Measurements from ENCODE around the gene HIVEP3.

Gene HIVEP3

DNA sequence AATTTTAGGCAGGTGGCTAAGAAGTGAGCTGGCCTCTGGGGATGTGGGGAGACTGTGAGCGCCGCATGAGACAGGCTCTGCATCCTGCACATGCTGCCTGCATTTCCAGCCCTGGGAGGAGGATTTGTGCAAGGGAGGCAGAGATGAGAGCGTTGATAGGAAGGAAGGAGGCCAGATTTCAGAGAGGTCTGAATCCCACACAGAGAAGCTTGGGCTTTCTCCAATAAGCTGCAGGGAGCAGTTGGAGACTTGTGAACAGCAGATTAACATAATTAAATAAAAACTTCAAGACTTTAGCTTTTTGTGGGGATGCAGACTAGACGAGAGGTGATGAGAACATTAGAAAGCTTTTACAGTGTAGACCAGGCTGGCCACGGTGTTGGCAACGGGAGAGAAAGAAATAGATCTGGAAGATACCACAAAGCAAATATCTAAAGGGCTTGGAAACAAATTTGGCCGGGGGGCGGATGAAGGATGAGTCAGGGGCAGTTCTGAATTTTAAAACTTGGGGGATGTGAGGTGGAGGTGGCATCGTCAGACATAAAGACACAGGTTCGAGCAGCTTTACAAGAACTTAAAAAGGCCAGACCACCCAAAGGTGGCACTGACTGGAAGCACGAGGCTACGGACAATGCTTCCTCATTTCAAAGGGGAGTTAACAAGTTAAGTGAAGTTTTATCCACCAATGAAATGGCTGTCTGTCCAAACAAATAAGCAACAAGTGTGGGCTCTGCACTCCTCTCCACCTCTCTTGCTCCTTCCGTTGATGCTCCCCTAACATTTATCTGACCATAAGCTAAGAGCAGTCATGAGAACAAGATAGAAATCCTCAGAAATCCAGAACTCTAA is 57.0 kb downstream of the HIVEP3 start:
- TF ChIP-seq, protein P1, sequence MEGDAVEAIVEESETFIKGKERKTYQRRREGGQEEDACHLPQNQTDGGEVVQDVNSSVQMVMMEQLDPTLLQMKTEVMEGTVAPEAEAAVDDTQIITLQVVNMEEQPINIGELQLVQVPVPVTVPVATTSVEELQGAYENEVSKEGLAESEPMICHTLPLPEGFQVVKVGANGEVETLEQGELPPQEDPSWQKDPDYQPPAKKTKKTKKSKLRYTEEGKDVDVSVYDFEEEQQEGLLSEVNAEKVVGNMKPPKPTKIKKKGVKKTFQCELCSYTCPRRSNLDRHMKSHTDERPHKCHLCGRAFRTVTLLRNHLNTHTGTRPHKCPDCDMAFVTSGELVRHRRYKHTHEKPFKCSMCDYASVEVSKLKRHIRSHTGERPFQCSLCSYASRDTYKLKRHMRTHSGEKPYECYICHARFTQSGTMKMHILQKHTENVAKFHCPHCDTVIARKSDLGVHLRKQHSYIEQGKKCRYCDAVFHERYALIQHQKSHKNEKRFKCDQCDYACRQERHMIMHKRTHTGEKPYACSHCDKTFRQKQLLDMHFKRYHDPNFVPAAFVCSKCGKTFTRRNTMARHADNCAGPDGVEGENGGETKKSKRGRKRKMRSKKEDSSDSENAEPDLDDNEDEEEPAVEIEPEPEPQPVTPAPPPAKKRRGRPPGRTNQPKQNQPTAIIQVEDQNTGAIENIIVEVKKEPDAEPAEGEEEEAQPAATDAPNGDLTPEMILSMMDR (IDR thresholded peaks at IDR 0.05; ENCODE audit: low read depth, low read length, missing control alignments) = no peak
- no peak for DNase-seq (ENCODE audit: low read depth)
- no peak overlapping the region for H3K4me3 ChIP-seq (ENCODE audit: low read depth, low read length)

DNA sequence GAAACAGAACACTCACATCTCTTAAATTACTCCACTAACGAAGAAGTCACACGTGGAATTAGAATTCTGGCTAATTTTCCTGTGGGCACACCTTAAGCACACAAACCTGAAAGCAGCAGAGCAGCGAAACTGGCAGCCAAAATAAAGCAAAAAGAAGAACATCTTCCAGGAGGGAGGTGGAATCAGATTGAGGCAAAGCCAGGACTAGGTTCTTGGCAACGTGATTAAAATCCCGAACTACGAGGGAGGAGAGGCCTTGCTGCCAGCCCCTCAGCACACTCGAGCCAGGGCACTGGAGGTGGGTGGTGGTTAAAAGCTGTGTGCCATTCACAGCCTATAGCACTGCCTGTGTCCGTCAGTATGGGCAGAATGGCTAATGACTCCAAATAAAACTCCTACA is 58.0 kb downstream of the HIVEP3 start:
- TF ChIP-seq, protein P1 (IDR thresholded peaks at IDR 0.05; ENCODE audit: low read depth, low read length, missing control alignments) = no peak
- DNase-seq (ENCODE audit: low read depth) = no peak
- H3K4me3 ChIP-seq (ENCODE audit: low read depth, low read length) = no peak overlapping the region

DNA sequence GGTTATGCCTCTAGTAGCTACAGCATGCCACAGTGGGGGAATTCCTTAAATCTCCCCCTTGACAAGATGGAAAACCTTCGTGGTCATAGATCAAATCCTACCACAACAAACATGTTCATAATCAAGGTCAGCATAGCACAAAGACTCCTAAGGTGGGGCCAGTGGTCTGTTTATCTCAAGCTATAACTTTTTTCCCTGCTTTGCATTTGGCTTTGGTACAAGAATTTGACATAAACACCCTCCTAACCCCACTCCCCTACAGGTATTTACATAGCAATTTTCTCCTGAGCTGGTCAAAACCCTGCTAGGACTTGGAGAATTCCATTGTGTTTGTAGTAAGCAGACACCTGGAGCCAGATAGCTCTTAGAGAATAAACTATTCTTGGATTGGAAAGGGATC is 58.5 kb downstream of the HIVEP3 start:
- TF ChIP-seq, protein P1 (IDR thresholded peaks at IDR 0.05; ENCODE audit: low read depth, low read length, missing control alignments) = no peak
- no peak for DNase-seq (ENCODE audit: low read depth)
- no peak overlapping the region for H3K4me3 ChIP-seq (ENCODE audit: low read depth, low read length)

DNA sequence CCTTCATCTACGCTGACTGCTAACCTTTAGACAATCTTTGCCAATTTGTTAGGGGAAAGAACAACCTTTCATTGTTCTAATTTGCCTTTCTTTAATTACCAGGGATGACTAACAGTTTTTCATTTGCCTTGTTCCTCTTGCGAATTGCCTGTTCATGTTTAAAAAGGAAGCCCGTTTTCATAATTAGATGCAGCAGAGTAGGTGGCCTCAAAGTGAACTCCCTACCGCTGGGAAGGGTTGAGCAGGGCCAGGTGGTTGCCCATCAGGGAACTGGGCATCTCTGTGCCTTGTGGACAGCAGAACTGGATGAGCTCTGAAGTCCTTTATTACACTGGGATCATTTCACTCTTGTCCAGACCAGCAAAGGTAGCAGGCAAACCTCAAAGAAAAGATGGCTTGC is 59.0 kb downstream of the HIVEP3 start:
- TF ChIP-seq, protein P1 (IDR thresholded peaks at IDR 0.05; ENCODE audit: low read depth, low read length, missing control alignments) = no peak
- no peak for DNase-seq (ENCODE audit: low read depth)
- no peak overlapping the region for H3K4me3 ChIP-seq (ENCODE audit: low read depth, low read length)

DNA sequence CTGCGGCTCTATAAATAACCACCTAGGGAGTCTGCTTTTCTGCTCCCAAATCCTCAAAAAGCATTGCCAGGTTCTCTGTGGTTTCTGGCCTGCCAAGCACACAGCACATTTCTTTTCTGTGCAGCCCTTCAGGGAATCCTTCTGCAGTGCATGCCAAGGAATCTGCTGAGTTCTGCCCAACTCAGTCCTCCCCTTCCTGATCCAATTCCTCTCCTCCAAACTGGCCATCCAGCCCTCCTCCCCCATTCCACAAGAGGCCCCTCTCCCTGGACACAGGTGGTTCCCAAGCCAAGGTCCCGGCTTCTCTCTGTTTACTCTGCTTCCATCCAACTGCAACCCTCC is 61.8 kb downstream of the HIVEP3 start:
- TF ChIP-seq, protein P1 (IDR thresholded peaks at IDR 0.05; ENCODE audit: low read depth, low read length, missing control alignments) = no peak
- DNase-seq (ENCODE audit: low read depth) = no peak
- no peak overlapping the region for H3K4me3 ChIP-seq (ENCODE audit: low read depth, low read length)

DNA sequence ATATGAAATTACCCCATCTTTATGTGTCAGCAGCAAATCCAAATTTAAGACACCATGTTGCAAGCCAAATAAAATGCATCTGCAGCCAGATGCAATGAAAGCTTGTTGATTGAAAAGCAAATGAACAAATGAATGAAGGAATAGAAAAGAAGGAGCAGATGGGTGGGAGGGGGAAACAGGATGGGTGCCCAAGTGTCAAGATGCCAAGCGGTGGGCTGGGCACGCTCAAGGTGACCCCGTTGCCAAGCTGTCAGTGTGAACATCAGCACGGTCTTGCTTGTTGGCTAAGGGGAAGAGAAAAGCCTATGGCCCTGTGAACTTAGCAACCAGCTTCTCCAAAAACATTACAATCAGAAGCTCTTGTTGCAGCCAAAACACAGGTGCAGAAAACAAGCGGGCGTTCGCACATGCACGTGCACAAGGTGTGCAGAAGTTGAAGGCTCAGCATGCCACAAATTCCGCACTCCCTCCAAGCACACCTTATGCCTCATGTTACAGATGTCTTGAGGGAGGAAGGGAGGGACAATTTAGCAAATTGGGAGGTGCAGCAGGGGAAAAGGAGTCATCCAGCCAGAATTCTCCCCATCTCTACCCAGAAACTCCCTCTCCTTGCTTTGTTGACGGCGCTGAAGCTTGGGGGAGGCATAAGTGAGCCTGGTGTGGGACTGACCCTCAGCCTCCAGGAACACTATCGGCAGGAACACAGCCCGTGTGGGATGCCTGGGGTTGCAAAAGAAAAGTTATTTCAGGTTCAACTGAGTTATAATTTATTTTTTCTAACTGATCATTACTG is 62.4 kb downstream of the HIVEP3 start:
- DNase-seq (ENCODE audit: low read depth) = no peak
- H3K4me3 ChIP-seq (ENCODE audit: low read depth, low read length) = no peak overlapping the region
- TF ChIP-seq, protein P1 (IDR thresholded peaks at IDR 0.05; ENCODE audit: low read depth, low read length, missing control alignments) = no peak

All from GM12864 (cell line).